NCI-H1105 (cell line): ENCODE data around the gene MYPN.

Source experiments
- DNase-seq: peaks from one replicate; lab custom pipeline; 2025; lab: John Stamatoyannopoulos, UW

MYPN gene

DNA sequence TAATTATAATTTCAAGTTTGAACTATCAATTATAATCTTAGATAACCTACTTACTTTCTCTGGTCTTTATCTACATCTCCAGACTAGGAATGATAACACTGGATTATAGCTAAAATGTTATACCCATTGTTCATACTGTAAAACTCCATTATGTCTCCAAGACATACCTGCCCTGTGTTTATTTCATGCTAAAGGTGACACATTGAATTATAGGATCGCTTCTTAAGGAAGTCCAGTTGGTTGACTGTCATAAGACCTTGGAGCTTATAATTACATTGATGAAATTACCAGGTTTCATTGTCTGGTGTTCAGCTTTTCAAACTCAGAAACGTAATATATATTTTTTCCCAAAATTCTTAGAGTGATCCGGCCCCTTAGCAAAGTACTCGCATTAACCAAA lies 18.7 kb upstream of the MYPN start:
- no peak for DNase-seq

DNA sequence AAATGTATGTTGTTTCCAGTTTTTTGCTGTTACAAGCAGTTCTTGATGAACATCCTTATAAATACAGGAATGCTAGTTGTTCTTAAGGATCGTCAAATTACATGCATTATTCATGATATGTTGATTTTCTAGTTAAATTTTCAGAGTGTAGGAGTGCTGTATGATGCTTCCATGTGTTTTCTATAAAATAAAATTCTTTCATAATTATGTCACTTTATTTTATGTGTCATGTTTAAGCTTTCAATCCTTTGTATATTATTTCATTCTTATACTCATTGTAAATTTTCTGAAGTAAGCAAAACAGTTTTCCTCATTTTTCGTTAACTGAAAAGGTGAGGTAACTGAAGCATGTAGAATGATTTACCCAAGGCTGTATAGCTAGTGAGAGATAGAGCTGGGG lies 16.8 kb upstream of the MYPN start:
- DNase-seq: no peak

DNA sequence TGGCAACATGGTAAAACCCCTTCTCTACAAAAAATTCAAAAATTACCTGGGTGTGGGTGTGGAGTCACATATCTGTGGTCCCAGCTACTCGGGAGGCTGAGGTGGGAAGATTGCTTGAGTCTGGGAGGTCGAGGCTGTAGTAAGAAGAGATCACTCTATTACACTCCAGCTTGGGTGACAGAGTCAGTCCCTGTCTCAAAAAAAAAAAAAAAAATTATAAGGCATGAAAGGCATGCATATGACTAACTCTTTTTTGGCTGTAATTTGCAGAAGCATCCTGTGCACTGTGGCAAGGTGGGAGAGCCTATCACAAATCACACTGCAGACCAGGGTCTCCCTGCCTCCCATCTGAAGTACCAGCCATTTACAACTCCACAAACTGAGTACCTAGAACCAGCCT lies 14.1 kb upstream of the MYPN start:
- DNase-seq: no peak

DNA sequence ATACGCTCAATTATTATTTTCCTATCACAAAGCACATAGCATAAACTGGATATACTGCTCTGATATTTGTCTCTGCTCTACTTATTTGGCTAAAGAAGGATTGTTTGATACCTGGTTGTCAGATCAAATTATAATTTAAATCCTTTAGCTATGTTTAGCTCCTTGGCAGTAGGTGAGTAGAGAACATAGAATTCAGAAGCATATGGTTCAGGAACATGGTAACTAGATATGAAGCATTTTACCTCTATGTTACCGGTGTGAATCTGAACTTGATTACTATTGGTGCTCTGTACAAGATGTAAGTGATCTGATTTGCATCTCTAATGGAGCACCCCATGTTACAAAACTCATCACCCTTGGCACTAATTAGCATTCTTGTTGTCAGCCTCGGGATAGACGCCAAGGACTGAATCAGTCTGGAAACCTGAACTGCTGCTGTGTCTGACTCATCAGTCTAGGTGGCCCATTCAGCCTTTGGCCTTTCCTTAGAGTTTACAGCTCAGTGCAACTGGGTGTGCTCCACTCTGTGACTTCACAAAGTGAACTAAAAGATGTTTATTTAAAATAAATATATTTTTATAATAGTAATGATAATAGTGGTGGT lies 12.3 kb upstream of the MYPN start:
- DNase-seq: no peak

DNA sequence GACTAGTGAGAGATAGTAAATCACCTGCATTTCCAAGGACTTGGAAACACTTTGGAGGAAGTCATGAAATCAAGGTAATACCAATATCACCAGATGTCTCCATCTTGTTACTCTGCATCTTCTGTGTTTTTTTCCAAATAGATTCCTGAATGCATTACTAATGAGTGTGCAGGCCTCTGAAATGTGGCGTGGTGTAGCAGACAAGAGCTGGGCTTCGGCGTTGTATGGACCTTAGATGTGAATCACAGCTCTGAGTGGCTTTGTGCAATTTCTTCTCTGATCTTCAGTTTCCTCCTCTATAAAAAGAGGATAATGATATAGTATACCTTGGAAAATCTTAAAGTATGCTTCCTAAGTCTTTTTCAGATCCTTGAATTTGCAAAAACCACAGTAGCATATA lies 9.6 kb upstream of the MYPN start:
- DNase-seq: no peak

DNA sequence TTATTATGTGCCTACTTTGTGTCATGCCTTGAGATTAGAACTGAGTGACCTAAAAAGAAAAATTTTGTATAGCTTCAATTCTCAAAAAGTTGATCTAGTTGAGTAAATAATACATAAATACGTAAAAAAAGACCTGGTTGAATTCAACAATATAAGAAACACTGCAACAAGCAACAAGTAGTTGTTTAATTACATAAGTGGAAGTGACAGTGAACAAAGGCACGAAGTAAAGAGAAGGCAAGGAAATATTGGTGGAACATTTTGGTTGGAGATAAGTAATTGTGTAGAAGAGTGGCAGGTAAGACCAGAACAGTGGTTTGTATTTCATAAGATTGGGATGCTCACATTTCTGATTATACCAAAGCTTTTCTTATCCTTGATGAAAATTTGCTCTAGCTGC lies 8.2 kb upstream of the MYPN start:
- no peak for DNase-seq

DNA sequence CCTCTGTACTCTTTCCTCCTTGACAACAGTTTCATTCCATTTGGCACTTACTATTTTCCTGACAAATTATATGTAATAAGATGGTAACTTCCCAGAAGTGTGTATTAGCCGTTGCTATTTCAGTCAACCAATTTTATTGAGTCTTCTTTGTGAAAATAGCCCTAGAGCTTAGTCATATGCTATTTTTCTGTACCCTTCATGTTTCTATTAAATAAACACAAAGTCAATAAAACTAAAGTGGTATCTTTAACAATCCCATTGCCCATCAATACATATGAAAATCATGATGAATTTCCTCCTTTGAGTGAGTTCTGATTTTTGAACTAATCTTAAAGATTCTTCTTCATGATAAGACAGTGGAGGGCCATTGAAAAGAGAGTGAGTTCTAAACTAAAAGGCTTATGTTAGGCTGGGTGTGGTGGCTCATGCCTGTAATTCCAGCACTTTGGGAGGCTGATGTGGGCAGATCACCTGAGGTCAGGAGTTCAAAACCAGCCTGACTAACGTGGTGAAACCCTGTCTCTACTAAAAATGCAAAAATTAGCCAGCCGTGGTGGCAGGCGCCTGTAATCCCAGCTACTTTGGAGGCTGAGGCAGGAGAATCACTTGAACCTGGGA lies 5.9 kb upstream of the MYPN start:
- DNase-seq: no peak

DNA sequence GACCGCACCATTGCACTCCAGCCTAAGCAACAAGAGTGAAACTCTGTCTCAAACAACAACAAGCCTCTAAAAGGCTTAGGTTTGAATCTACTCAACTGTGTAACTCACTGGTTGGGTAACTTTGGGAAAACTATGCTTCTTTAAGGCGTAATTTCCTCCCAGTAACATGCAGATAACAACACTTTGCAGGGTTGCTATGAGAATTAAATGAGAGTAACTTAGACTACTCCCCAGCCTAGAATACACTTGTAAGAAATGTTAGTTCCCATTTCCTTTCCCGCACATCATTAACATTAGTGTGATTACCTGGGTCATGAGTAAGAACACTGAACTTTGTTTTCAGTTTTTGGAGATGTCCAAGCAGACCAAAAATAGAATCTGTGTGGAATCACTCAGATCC lies 5.4 kb upstream of the MYPN start:
- DNase-seq: no peak

DNA sequence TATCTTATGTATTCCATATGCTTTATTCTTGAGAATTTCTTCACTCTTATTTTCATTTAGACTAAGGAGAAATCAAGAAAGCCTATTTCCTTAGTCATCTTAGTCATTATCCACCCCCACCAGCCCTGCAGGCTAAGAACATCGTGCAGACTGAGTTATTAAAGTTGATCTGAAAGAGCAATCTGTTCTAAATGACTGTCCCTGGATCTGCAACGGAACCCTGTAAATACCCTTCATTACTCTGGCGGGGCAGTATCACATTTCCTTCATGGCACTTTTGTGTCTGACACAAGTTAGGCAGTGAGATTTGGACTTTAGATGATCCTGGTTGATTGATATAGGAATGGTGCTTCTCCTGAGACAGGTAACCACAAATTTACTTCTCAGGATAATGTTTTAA lies 3.5 kb upstream of the MYPN start:
- no peak for DNase-seq

DNA sequence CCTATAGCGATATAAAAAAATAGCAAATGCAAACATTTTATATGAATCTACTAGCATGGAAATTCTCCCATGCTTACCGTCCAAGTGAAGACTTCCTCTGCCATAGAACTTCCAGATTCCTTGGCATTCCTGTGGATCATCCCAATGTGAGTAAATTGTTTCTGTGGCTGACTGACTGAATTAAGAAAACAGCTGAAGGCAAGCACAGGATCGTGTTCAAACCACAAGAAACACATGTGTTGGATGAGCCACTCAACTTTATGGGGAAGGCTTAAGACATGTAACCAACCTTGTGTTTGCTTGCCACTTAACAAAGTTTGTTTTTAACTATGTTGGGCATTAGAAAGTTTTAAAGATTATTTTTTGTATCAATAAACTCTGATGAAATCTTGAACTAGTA lies 2.6 kb upstream of the MYPN start:
- DNase-seq: no peak

DNA sequence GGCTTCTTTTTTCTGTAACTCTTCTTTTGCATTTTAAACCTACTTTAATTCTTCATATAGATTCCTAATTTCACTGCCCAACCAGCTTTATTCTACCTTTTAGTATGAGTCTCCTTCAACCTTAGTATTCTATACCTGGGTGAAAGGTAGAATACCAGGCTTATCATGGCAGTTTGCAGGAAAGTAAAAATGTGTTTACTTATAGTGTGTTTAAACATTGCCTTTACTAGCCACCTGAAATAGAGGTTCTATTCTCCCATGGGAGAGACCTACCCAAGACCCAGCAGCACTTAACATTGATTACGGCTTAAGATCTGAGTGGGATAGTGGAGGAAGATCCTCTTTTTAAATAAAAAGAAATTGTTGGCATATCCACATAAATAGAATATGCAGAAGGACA lies 1.6 kb upstream of the MYPN start:
- no peak for DNase-seq

DNA sequence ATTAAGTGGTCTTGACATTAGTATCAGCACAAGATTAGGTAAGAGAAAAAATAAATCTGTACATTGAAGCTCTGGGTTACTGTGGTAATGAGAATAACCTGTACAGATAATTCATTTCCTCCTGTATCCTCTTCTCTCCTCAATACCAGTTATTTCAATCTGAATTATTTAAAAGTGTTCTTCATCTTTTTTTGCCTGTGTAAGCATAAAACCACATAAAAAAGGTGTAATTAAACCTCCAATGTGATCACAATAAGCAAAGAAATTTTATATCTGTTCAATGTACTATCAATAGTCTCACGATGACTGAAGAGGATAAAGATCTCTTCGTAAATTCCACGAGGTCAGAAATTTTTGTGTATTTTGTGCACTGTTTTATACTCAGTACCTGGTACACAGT lies 1.2 kb upstream of the MYPN start:
- no peak for DNase-seq

DNA sequence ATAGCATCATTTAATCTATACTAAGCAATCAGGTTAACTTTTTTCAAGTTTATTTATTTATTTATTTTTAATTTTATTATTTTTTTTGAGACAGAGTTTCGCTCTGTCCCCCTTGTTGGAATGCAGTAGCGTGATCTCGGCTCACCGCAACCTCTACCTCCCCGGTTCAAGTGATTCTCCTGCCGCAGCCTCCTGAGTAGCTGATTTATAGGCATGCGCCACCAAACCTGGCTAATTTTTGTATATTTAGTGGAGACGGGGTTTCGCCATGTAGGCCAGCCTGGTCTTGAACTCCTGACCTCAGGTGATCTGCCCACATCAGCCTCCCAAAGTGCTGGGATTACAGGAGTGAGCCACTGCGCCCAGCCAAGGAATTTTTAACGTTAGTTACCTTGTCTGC lies 635 bp upstream of the MYPN start:
- DNase-seq: no peak

DNA sequence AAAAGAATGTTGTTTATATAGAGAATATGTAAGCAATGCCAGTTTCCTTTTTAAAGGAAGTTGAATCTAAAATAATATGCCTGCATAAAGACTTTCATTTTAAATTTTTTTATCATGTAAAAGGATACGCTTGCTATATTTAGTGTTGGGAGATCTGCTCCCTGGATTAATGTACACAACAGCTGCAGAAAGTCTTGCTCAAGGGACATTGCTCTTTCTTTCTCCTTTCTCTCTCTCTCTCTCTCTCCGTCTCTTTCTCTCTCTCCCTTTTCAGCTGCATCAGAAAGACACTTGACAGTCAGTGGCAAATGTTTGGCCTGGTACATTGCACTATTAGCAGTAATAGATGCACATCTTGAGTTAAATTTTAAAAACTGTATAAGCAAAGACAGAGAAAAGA lies 739 bp downstream of the MYPN start:
- no peak for DNase-seq

DNA sequence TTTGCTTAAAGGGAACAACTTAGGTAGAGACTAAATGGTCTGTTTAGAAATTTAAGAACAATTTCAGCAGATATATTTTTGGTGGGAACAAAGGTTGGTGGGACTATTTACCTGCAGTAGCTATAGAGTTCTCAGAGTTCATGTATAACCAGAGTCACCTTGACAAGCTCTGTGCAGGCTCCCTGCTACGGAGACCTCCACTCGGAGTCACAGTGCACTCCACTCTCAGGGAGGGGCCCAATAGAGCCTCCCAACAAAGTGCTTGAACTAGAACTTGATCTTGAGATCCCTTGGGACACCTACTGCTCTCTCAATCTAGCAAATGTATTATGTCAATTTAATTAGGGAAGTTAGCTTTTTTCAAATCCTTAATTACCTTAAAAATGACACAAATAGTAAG lies 2.3 kb downstream of the MYPN start:
- DNase-seq: no peak

DNA sequence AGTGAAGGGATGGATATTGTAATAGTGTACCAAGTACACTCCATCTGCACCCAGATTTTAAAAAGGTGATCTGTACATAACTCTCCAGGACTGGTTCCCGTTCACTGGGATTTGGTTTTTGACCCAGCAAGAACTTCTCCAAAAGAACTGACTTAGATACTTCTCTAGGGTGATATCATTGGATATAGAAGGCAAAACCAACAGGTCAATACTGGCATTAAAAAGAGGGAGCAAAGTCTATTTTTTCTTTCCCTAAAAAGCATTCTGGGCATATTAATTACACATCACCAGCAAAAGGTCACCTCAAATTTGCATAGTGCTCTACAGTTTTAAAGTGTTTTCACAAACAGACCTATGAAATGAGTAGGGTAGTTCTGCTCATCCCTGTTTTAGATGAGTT lies 3.5 kb downstream of the MYPN start:
- DNase-seq: no peak

DNA sequence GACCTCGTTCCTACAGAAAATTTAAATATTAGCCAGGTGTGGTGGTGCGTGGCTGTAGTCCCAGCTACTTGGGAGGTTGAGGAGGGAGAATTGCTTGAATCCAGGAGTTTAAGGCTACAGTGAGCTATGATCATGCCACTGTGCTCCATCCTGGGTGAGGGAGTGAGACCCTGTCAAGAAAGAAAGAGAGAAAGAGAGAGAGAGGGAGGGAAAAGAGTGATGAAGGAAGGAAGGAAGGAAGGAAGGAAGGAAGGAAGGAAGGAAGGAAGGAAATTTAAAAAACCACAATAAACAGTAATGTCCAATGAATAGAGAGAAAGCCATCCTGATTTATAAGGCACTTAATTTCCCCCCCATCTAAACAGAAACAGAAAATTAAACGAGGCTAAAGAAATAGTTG lies 9.4 kb downstream of the MYPN start:
- DNase-seq: no peak

DNA sequence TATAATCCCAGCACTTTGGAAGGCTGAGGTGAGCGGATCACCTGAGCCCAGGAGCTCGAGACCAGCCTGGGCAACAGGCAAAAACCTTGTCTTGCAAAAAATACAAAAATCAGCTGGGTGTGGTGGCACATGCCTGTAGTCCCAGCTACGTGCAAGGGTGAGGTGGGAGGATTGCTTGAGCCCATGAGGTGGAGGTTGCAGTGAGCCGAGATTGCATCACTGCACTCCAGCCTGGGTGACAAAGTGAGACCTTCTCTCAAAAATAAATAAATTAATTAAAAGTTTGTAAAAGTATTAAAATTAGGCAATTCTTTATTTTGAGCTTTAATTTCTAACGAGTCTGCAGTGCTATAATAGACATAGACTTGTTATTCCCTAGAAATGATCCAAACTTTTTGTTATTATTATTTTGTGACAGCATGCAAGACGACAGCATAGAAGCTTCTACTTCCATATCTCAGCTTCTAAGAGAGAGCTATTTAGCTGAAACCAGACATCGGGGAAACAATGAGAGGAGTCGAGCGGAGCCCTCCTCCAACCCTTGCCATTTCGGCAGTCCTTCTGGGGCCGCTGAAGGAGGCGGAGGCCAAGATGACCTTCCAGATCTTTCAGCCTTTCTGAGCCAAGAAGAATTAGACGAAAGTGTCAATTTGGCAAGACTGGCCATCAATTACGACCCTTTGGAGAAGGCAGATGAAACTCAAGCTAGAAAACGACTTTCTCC lies 11.9 kb downstream of the MYPN start:
- no peak for DNase-seq

DNA sequence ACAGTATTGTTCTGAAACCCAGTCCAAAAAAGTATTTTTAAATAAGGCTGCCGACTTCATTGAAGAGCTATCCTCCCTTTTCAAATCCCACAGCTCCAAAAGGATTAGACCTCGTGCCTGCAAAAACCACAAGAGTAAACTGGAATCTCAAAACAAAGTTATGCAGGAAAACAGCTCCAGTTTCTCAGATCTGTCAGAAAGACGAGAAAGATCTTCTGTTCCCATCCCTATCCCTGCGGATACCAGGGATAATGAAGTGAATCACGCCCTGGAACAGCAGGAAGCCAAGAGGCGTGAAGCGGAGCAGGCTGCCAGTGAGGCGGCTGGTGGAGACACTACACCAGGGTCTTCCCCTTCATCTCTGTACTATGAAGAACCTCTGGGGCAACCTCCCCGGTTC lies 12.6 kb downstream of the MYPN start:
- DNase-seq: no peak

DNA sequence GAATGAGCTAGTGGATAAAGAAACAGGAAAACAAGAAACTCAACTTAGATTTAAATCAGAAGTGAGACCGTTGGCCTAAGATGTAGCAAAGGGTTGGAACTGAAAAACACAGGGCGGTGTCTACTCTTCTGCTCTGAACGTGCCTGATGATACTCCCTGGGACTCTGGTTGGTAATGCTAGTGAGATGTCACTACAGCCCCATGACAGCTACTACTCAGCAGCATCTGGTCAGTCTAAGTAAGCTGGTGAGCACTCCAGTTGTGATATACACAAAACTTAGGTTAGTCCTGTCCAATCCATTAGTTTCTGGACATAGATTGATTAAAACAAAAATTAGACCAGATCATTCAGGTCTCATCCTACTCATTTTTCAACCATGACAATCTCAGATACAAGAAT lies 15.4 kb downstream of the MYPN start:
- no peak for DNase-seq

DNA sequence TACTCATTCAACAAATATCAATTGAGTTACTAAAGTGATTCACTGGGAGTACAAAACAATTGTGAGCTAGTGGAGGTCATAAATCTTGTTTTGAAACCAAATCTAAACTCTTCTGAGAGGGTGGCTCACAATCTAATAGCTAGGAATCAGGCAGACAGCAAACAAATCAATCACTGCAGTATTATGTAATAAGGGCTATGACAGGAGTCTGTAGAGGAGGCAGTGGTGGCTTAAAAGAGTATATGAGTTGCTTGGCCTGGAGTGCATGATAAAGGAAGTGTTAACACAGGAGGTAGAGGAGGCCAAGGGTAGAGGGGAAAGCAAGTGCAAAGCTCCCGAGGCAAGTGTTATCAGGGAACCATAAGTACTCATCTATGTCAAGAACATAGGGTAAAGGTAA lies 16.5 kb downstream of the MYPN start:
- DNase-seq: no peak

DNA sequence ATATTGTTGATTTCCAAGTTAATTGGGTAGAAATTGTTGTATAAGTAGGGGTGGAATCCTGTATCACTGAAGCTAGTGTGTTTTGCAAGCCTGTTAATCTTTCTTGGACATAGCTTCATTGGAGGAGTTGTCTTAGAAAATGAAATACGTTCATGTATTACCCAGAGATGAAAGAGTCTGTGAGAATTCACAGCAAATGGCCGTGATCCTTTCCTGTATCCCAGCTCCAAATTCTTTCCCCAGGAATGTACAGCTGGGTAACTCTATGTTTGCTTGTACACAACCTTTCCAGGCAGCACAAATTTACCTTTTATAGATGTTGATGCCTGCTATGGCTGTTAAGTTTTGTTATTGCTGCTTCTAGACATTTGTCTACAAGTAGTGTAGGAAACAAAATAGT lies 18.7 kb downstream of the MYPN start:
- no peak for DNase-seq

DNA sequence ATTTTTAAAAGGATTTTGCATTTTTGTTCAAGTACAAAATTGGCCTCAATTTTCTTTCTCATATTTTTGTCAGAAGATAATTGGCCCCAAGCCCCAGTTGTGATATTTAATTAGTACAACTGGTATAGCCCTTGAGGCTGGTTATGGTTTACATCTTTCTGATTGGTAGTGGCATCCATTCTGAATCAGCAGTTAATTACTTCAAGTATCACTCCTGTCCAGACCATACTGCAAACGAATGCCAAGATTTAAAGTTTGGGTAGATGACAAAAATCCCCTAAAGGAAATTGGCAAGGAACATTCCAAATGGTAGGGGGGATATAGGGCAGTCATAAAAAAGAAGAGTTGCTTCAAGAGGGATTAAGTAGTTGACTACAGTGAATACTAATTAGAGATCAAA lies 23.1 kb downstream of the MYPN start:
- DNase-seq: no peak

DNA sequence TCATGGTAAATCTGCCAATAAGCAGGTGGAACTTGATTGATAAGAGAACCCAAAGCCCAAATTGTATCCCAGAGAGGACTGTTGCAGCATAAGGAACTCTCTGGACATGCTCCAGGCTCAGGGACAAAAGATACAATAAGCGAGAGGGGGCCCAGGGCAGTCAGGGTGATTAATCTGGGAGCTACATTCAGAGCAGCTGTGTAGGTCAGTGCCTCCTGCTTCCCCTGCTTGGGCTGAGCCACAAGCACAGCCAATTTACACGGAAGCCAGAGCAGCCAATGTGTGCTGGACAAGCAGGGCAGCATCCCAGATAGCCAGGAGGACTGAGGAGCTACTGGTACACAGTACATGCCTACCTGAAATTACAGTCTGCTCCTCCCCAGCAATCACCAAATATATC lies 24.2 kb downstream of the MYPN start:
- no peak for DNase-seq
